Measurements from ENCODE around the gene PHF1.

PHF1 gene

DNA sequence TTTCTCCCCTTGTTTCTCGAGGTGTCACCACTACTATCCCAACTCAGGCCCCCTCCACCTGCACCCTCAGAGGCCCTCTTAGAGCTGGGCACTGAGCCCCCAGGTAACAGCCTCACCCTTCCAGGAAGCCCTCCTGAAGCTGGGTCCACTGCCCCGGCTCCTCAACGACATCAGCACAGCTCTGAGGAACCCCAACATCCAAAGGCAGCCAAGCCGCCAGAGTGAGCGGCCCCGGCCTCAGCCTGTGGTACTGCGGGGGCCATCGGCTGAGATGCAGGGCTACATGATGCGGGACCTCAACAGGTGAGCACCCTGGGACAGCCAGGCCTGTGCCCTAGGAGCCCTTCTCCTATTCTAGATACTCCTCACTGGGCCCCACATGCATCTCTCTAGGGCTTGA lies 30.6 kb downstream of the PHF1 start:
- TF ChIP-seq, protein P1, sequence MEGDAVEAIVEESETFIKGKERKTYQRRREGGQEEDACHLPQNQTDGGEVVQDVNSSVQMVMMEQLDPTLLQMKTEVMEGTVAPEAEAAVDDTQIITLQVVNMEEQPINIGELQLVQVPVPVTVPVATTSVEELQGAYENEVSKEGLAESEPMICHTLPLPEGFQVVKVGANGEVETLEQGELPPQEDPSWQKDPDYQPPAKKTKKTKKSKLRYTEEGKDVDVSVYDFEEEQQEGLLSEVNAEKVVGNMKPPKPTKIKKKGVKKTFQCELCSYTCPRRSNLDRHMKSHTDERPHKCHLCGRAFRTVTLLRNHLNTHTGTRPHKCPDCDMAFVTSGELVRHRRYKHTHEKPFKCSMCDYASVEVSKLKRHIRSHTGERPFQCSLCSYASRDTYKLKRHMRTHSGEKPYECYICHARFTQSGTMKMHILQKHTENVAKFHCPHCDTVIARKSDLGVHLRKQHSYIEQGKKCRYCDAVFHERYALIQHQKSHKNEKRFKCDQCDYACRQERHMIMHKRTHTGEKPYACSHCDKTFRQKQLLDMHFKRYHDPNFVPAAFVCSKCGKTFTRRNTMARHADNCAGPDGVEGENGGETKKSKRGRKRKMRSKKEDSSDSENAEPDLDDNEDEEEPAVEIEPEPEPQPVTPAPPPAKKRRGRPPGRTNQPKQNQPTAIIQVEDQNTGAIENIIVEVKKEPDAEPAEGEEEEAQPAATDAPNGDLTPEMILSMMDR (IDR thresholded peaks at IDR 0.05) = no peak

DNA sequence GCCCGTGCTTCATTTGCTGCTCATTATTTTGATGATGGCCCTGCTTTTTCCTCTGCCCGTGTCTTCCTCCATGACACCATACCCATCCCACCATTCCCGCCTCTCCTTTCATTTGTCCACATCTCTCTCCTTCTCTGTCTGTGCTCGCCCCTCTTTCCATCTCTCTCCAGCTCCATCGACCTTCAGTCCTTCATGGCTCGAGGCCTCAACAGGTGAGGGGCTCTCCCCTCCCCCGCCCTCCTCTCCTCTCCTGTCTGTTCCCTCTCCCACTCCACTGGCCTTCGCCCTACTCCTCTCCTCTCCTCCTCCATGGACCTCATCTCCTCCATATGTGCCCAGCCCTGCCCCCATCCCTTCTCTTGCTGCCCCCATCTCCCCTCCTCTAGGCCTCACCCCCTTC lies 31.5 kb downstream of the PHF1 start:
- TF ChIP-seq, protein P1 (IDR thresholded peaks at IDR 0.05) = no peak

DNA sequence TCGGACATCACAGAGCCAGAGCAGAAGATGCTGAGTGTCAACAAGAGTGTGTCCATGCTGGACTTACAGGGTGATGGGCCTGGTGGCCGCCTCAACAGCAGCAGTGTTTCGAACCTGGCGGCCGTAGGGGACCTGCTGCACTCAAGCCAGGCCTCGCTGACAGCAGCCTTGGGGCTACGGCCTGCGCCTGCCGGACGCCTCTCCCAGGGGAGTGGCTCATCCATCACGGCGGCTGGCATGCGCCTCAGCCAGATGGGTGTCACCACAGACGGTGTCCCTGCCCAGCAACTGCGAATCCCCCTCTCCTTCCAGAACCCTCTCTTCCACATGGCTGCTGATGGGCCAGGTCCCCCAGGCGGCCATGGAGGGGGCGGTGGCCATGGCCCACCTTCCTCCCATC lies 32.2 kb downstream of the PHF1 start:
- TF ChIP-seq, protein P1 (IDR thresholded peaks at IDR 0.05) = no peak

DNA sequence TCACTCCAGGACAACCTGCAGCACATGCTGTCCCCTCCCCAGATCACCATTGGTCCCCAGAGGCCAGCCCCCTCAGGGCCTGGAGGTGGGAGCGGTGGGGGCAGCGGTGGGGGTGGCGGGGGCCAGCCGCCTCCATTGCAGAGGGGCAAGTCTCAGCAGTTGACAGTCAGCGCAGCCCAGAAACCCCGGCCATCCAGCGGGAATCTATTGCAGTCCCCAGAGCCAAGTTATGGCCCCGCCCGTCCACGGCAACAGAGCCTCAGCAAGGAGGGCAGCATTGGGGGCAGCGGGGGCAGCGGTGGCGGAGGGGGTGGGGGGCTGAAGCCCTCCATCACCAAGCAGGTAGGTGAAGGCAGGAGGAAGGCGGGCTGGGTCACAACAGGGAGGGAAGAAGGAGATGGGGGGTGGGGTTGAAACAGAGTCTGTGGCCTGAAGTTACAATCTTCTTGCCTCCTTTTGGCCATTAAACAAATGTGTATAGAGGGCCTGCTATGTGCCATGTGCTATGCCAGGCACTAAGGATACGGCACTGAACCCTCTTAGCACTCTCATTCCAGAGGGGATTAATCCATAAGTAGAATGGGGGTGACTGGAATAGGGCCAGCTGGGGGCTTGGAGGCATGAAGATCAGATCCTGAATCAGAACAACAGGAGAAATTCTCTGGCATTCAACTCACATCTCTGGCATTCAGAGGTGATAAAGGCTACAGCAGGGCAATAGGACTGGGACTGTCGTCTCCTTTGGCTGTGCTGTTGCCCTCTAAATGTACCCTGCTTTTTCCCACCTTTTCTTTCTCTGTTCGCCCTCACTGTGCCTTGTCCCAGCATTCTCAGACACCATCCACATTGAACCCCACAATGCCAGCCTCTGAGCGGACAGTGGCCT lies 33.0 kb downstream of the PHF1 start:
- TF ChIP-seq, protein P1 (IDR thresholded peaks at IDR 0.05) = no peak

DNA sequence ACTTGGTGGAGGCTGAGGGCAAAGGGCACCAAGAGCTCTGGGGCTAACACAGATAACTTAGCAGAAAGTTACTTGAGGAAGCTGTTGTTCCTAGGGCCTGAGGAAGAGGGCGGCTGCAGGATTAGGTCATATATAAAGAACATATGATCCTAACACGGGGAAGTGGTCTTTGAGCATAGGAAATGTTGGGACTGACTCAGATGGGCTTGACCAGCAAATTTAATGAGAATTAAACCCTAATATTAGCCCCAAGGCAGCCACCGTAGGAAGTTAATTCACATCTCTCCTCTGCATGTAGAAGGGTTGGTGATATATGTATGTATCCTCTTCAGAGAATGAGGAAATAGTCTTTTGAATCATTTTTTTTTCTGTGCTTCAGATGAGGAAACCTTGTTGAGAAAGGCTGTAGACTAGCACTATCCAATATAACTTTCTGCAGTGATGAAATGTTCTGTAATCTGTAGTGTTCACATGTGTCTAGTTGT lies 34.3 kb downstream of the PHF1 start:
- TF ChIP-seq, protein P1 (IDR thresholded peaks at IDR 0.05) = no peak

DNA sequence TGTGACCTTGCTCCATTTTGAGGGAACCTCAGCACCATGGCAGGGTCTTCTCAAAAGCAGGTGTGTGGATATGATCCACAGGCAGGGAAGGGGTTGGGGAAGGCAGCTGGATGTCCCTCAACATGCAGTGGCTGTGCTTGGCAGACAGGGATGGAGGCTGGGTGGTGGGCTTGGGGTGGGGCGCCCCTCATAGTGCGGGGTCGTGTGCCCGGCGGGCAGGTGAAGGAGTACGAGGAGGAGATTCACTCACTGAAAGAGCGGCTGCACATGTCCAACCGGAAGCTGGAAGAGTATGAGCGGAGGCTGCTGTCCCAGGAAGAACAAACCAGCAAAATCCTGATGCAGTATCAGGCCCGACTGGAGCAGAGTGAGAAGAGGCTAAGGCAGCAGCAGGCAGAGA lies 35.5 kb downstream of the PHF1 start:
- TF ChIP-seq, protein P1 (IDR thresholded peaks at IDR 0.05) = no peak

DNA sequence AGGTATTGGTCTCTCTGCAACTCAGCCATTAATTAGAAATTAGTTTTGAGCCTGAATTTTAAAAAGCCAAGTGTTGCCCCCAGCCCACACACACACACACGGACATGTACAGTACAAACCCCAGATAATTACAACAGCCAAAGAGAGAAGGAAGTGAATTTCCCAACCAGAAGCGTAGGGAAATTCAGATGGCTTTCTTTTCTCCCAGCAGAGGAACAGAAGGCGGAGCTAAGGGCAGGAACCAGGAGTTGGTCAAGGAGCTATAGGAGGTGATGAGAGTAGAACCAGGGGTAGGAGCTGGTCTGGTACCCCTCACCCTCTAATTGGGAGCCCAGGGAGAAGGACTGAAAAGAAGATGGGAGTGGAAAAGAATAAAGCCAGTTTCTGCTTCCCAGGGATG lies 39.6 kb downstream of the PHF1 start:
- TF ChIP-seq, protein P1 (IDR thresholded peaks at IDR 0.05) = no peak
